HG03135 (cell line): ENCODE measurements around the gene PAM16.

Source experiments
- ATAC-seq: cut with Tn5 transposase; IDR thresholded peaks from one replicate; pipeline ENCODE4 v1.9.1; 2021; ENCODE audit warnings: mild to moderate bottlenecking, moderate library complexity; ENCODE audit not compliant: unreplicated experiment

Gene PAM16

DNA sequence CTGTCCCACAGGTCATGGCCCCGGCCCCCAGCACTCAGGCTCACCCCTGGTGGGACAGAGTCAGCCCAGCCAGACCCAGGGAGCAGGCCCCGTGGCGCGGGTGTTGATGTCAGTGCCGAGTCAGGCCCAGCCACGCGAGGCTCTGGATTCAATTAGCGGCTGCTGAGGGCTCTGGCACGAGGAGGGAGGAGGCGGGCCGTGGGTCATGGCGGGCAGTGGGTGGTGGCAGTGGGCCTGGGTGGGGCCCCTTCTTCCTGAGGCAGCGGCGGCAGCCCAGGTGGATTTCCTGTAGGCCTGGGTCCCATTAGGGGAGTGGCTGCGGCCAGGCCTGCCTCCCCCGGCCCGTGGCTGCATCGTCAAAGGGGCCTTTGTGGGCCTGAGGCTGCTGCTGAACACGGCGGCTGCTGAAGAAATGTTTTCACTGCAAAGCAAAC is 33.4 kb upstream of the PAM16 start:
- ATAC-seq, result no peak

DNA sequence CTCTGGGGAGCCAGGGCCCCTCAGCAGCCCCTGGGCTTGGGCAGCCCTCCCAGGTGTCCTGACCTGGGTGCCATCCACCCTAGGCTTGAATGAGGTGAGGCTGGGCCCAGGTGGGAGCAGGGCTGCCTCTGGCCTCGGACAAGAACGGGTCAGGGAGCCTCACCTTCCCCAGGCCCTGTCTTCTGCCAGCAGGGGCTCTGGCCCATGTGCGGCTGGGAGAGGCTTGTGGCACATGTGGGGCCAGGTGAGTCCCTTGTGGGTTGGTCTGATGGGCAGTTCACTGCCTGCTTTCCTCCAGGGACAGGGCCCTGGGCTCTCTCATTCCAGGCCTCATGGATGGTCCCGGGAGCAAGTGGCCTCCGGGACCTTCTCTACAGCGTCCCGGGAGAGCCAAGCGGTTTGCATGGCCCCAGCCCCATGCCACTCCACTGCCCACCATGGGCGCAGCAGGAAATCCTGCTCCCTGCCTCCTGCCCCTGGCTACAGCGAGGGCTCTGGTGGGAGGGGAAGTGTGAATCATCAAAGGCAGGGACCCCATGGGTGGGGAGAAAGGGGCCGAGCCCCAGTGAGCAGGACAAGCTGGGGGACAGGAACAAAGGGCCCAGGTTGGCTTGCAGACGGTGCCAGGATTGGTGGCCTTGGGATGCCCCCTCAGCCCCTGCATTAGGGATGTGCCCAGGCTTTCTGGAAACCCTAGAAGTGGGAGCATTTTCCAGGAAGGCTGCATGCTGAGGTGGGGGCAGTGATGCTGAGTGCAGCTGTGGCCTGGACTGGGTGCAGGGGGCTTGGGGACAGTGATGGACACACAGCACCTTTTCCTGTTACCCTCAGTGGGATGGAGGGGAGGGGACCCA is 32.7 kb upstream of the PAM16 start:
- ATAC-seq, result no peak

GRCh38 chr16:4382795-4383357 is 31.8 kb upstream of the PAM16 start:
- no peak for ATAC-seq

DNA sequence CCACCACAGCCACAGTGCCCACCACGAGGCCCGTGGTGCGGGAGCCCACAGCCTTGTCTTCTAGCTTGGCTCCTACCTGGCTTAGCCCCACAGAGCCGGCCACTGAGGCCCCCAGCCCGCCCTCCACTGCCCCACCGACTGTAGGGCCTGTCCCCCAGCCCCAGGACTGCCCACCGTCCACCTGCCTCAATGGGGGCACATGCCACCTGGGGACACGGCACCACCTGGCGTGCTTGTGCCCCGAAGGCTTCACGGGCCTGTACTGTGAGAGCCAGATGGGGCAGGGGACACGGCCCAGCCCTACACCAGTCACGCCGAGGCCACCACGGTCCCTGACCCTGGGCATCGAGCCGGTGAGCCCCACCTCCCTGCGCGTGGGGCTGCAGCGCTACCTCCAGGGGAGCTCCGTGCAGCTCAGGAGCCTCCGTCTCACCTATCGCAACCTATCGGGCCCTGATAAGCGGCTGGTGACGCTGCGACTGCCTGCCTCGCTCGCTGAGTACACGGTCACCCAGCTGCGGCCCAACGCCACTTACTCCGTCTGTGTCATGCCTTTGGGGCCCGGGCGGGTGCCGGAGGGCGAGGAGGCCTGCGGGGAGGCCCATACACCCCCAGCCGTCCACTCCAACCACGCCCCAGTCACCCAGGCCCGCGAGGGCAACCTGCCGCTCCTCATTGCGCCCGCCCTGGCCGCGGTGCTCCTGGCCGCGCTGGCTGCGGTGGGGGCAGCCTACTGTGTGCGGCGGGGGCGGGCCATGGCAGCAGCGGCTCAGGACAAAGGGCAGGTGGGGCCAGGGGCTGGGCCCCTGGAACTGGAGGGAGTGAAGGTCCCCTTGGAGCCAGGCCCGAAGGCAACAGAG is 31.0 kb upstream of the PAM16 start:
- ATAC-seq, result no peak

DNA sequence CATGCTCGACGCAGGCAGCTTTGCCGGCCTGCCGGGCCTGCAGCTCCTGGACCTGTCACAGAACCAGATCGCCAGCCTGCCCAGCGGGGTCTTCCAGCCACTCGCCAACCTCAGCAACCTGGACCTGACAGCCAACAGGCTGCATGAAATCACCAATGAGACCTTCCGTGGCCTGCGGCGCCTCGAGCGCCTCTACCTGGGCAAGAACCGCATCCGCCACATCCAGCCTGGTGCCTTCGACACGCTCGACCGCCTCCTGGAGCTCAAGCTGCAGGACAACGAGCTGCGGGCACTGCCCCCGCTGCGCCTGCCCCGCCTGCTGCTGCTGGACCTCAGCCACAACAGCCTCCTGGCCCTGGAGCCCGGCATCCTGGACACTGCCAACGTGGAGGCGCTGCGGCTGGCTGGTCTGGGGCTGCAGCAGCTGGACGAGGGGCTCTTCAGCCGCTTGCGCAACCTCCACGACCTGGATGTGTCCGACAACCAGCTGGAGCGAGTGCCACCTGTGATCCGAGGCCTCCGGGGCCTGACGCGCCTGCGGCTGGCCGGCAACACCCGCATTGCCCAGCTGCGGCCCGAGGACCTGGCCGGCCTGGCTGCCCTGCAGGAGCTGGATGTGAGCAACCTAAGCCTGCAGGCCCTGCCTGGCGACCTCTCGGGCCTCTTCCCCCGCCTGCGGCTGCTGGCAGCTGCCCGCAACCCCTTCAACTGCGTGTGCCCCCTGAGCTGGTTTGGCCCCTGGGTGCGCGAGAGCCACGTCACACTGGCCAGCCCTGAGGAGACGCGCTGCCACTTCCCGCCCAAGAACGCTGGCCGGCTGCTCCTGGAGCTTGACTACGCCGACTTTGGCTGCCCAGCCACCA is 30.2 kb upstream of the PAM16 start:
- no peak for ATAC-seq

DNA sequence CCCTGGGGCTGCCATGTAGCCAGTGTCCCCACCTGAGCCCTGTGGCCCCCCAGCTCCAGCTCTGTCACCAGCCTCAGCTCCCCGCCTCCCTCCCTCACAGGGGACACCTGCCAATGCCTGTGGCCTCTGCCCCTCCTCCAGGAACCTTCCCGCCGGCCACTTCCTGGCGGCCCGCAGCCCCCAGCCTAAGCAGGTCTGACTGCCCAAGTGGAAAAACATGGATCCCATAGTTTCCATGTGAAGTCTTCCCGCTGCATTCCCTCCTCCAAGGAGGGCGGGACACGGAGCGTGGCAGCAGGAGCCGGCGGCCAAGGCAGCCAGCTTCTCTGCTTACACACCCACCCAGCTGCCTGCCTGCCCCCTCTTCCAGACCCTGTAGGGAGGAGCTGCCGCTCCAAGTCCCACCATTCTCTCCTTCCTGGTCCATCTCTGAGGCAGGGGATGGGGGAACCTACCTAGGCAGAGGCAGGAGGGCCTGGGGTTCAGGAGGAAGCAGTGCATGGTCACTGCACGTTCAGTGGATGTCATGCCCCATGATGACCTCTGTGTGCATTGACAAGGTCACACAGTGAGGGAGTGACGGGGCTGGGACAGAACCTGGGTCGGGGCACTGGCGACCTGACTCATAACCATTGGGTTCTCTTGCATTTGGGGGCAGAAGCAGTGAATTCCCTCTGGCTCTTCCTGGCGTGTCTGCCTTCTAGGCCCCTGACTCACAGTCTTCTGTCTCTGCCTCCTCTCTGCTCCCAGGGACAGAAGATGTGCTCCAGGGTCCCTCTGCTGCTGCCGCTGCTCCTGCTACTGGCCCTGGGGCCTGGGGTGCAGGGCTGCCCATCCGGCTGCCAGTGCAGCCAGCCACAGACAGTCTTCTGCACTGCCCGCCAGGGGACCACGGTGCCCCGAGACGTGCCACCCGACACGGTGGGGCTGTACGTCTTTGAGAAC is 29.3 kb upstream of the PAM16 start:
- no peak for ATAC-seq

- ATAC-seq, result no peak
These were observed 28.0 kb upstream of the PAM16 start for GRCh38 chr16:4378999-4379690.

DNA sequence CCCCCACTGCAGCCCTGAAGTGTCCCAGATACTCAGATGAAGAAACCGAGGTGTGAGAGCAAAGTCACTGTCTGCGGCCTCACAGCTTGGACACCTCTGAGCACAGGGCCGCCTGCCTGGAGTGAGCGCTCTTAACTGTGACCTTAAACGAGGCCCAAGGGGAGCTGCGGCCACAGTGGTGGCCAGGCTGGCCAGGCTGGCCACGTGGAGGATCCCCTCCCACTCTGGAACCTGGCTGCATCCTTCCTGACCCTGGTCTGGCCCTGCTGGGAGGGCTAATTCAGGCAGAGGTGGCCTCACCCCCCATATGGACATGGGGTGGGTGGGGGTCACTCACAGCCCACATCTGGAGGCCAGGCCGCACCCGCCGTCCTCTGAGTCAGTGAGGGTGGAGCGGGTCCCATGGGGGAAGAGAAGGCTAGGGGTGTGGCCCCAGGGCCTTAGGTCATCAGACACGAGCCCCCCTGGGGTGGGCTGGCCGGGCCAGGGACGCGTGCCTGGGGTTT is 27.1 kb upstream of the PAM16 start:
- ATAC-seq, result no peak

DNA sequence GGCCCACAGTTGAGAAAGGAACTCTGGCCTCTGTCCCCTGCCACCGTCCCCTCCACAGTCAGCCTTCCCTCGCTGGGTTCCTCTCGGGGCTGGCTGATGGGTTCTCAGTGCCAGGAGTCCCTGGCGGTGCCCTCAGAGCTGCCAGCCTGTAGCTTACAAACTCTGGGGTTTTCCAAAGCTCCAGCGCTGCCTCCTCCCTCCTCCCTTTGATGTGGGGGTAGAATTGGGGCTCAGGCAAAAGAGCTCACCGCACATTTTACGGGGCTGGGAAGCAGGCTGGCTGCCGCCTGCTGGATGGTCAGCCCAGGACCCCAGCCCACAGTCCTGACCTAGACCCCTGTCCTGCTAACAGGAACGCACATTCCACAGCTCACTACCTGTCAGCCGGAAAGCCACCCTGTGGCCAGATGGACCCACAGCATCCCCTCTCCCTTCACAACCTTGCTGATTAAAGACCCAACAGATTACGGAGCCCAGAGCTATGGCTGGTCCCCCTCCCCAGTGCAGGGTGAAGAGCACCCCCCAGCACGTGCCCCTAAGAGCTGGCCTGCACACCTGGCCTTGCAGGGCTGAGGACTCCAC is 26.5 kb upstream of the PAM16 start:
- ATAC-seq, result no peak

- ATAC-seq, result no peak
These were observed 25.9 kb upstream of the PAM16 start for GRCh38 chr16:4376893-4377572.

DNA sequence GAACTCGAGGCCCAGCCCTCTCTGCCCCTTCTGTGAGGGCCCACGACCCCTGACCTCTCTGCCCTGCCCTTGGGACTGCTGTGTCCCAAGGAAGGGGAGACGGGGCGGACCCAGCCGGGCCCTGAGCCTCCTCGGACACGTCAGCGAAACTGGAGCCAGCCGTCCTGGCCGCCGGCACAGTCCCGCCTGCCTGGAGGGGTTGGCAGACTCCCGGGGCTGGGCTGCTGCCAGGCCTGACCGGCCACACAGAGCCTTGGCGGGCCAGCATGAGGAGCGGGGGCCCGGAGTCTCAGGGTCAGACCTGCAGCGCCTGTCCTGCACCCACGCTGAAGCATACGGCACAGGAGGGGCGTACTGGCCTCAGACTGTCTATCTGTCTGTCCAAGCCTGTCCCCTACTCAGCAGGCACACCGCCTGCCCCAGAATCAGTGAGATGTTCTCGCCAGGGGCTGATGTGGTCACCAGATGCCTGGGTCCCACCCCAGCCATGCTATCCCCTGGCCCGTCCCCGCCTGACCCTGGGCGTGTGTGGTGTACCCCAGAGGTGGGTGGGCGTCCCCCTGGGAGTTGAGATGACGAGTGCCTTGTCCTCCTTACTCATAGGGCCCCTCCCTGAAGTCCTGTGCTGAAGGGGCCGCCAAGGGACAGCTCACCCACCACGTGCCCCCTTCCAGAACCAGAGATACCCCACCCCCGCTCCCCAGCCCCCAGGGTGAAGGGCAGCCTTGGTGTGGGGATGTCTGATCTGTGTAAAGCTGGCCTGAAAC is 25.2 kb upstream of the PAM16 start:
- ATAC-seq, result no peak

DNA sequence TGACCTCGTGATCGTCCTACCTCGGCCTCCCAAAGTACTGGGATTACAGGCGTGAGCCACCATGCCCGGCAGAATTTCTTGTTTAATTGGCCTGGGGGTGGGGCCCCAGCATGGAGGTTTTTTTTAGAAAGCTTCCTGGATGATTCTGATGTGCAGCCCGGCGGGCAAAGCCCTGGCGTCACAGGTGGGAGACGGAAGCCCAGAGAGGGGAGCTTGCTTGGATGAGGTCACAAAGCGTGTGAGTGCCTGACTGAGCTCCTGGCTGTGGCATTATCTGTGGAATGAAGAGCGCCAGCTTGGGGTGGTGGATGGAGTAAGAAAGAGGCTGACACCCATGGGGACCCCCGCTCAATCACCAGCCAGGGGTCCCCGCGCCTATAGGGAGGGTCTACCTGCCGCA is 24.6 kb upstream of the PAM16 start:
- ATAC-seq, result no peak

GRCh38 chr16:4373909-4374742 is 23.0 kb upstream of the PAM16 start:
- no peak for ATAC-seq

GRCh38 chr16:4373356-4373908 is 22.3 kb upstream of the PAM16 start:
- ATAC-seq, result no peak

DNA sequence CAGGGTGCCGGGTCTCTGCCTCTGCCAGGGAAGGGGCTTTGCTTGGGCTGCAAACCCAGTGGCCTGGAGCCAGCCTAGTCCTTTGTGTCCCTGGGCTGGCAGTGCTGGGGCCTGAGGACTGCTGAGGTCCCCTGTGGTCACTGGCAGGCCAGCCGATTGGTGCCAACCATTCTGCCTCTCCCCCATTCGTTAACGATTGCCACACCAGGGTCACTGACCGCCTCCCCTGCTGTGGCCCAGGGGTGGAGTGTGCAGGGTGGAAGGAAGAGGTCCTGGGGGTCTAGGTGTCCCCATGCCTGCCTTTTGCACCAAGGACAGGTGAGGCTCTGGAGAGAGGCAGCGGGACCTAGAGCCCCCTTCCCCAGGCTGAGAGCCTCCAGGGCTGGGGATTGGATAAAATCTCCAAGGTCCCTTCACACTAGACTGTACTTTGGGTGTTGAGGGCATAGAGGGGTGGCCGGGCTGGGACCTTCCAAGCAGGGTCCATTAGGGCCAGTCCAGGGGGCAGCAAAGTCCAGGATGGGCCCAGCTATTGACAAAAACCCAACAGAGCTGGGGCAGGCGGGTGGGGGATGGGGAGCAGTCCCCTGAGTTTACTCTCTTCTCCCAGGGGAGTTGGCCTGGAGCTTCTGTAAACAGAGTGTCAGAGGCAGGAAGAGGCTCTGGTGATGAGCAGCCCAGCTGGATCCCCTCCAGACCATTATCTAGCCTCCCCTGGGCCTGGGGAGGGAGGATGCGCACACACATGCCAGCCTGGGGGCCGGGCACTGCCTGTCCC is 21.6 kb upstream of the PAM16 start:
- ATAC-seq, result no peak
